DND-41 (cell line): ENCODE results near the gene CNIH2.

Experiments
- ATAC-seq: fragments of 200-7000 bp; cut with Tn5 transposase; 3 replicates; pipeline ENCODE4 v1.9.1; 2021; ENCODE audit warnings: low read depth; ENCODE audit not compliant: insufficient read depth
- DNase-seq: peaks from one replicate; pipeline ENCODE4 v3.0.0-alpha.2; 2020
- H2AFZ ChIP-seq: 2 replicates; pipeline ENCODE4 v1.6.0; 2012; ENCODE audit warnings: low read depth, low read length
- H3K27ac ChIP-seq: 2 replicates; pipeline ENCODE4 v1.5.1; 2012; ENCODE audit warnings: low read length, inconsistent platforms
- H3K27me3 ChIP-seq: fragments of 200-600 bp; sonication (generic); 2 replicates; pipeline ENCODE4 v1.6.0; 2012; ENCODE audit warnings: low read length, mild to moderate bottlenecking, inconsistent platforms; ENCODE audit not compliant: insufficient read depth, poor library complexity
- H3K36me3 ChIP-seq: 2 replicates; pipeline ENCODE4 v1.5.1; 2012; ENCODE audit warnings: low read length, inconsistent platforms; ENCODE audit not compliant: insufficient read depth
- H3K4me1 ChIP-seq: 2 replicates; pipeline ENCODE4 v1.5.1; 2012; ENCODE audit warnings: mild to moderate bottlenecking, low read length; ENCODE audit not compliant: insufficient read depth
- H3K4me2 ChIP-seq: 2 replicates; pipeline ENCODE4 v1.6.0; 2012; ENCODE audit warnings: mild to moderate bottlenecking, moderate library complexity, low read length, inconsistent platforms; ENCODE audit not compliant: insufficient read depth
- H3K4me3 ChIP-seq, 2 experiments: fragments of 200-600 bp in 1 of 2; shearing (Covaris generic) in 1 of 2; 2 replicates each; pipeline ENCODE4 v1.5.1; 2012 to 2016; ENCODE audit warnings: inconsistent platforms in 2 of 2, low read length in 2 of 2, mild to moderate bottlenecking in 2 of 2, low read depth in 1 of 2, moderate library complexity in 1 of 2
- H3K79me2 ChIP-seq: 2 replicates; pipeline ENCODE4 v1.6.0; 2012; ENCODE audit warnings: low read length, inconsistent platforms; ENCODE audit not compliant: insufficient read depth
- H3K9ac ChIP-seq: 2 replicates; pipeline ENCODE4 v1.6.0; 2012; ENCODE audit warnings: low read depth, mild to moderate bottlenecking, inconsistent platforms, low read length, moderate library complexity
- H3K9me3 ChIP-seq: 2 replicates; pipeline ENCODE4 v1.5.1; 2012; ENCODE audit warnings: low read length, moderate library complexity, mild to moderate bottlenecking, inconsistent platforms; ENCODE audit not compliant: insufficient read depth, severe bottlenecking
- H4K20me1 ChIP-seq: 2 replicates; pipeline ENCODE4 v1.6.0; 2012; ENCODE audit warnings: low read length; ENCODE audit not compliant: insufficient read depth
- CTCF ChIP-seq: IDR thresholded peaks from 2 replicates; pipeline ENCODE4 v1.5.1; 2012; ENCODE audit warnings: borderline replicate concordance, low read length, moderate library complexity, mild to moderate bottlenecking; ENCODE audit not compliant: poor library complexity, severe bottlenecking; ENCODE audit errors: extremely low read depth
- EZH2 ChIP-seq: IDR thresholded peaks from 3 replicates; pipeline ENCODE4 v1.6.1; 2012; ENCODE audit warnings: borderline replicate concordance, low read depth, mild to moderate bottlenecking, moderate library complexity, low read length, inconsistent platforms; ENCODE audit not compliant: severe bottlenecking

Gene CNIH2

GRCh38 chr11:66279092-66279734, 1.2 kb downstream of the CNIH2 start:
- H3K36me3 ChIP-seq = peaks cover 22% of the 10 kb centered on the region
- H3K4me3 ChIP-seq = no peak overlapping the region
- no peaks in the 10 kb centered on the region for H3K79me2 ChIP-seq
- H2AFZ ChIP-seq = no peak overlapping the region
- H4K20me1 ChIP-seq = peaks cover 59% of the 10 kb centered on the region
- H3K27ac ChIP-seq = no peak overlapping the region
- no peaks in the 10 kb centered on the region for H3K9me3 ChIP-seq
- H3K9ac ChIP-seq = no peak overlapping the region
- TF ChIP-seq CTCF (no peak), EZH2 (no peak)
- H3K27me3 ChIP-seq = no peaks in the 10 kb centered on the region
- ATAC-seq (no peak), DNase-seq (no peak)
- H3K4me2 ChIP-seq = no peak overlapping the region
- H3K4me1 ChIP-seq = peaks cover 26% of the 10 kb centered on the region

DNA sequence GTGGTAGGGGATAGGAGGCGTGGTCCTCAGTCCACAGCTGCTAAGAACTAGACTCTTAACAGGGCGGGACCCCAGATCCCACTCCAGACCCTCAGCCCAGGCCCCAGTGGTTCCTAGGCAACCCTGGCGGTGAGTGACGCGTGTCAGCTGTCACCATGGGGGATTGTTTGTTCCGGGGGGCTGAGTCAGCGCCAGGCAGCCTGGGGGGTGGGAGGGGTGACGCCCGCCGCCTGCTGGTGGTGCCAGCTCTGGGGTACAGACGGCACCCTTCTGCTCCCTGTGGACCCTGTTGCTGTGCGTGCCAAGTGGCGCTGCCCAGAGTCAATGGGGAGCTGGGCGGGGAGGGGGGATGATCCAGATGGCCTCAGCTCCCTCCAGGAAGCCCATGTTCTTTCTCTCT, 2.5 kb downstream of the CNIH2 start:
- ATAC-seq = no peak
- peaks cover 11% of the 10 kb centered on the region for H3K36me3 ChIP-seq
- H3K9ac ChIP-seq = no peak overlapping the region
- no peak overlapping the region for H3K4me2 ChIP-seq
- H4K20me1 ChIP-seq = peaks cover 49% of the 10 kb centered on the region
- no peak for DNase-seq
- H3K9me3 ChIP-seq = no peaks in the 10 kb centered on the region
- peaks cover 26% of the 10 kb centered on the region for H3K4me1 ChIP-seq
- no peak overlapping the region for H3K4me3 ChIP-seq
- no peak overlapping the region for H2AFZ ChIP-seq
- no peaks in the 10 kb centered on the region for H3K27me3 ChIP-seq
- no peak overlapping the region for H3K27ac ChIP-seq
- no peaks in the 10 kb centered on the region for H3K79me2 ChIP-seq
- no peak for TF ChIP-seq EZH2
- TF ChIP-seq CTCF = no peak

DNA sequence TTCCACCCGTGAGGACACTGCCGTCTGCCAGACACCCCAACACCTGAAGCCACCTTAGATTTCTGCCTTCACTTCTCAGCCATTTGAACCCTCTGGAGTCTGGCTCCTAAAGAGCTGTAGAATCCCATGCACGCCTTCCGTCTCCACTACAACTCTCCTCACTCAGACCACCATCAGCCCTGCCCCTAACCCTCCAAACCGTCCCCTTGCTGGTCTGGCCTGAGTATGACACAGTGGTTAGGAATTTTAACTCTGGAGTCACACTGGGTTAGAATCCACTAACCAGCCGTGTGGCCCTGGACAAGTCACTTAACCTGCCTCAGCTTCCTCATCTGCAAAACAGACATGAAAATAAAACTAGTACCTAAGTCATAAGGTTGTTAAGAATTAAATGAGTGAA, 3.0 kb downstream of the CNIH2 start:
- Histone ChIP-seq H3K9me3 (no peaks in the 10 kb centered on the region), H3K9ac (no peak overlapping the region), H3K4me1 (peaks cover 26% of the 10 kb centered on the region), H3K27ac (no peak overlapping the region), H3K79me2 (no peaks in the 10 kb centered on the region; the same call in 1 of the 2 replicates), H3K36me3 (peaks cover 5% of the 10 kb centered on the region), H4K20me1 (peaks cover 50% of the 10 kb centered on the region), H3K4me2 (no peak overlapping the region), H3K4me3 (no peak overlapping the region), H2AFZ (no peak overlapping the region), H3K27me3 (no peaks in the 10 kb centered on the region)
- no peak for DNase-seq
- ATAC-seq = no peak
- TF ChIP-seq CTCF = no peak
- TF ChIP-seq EZH2 = no peak
